ENCODE results near the gene LPCAT1.

LPCAT1 gene

DNA sequence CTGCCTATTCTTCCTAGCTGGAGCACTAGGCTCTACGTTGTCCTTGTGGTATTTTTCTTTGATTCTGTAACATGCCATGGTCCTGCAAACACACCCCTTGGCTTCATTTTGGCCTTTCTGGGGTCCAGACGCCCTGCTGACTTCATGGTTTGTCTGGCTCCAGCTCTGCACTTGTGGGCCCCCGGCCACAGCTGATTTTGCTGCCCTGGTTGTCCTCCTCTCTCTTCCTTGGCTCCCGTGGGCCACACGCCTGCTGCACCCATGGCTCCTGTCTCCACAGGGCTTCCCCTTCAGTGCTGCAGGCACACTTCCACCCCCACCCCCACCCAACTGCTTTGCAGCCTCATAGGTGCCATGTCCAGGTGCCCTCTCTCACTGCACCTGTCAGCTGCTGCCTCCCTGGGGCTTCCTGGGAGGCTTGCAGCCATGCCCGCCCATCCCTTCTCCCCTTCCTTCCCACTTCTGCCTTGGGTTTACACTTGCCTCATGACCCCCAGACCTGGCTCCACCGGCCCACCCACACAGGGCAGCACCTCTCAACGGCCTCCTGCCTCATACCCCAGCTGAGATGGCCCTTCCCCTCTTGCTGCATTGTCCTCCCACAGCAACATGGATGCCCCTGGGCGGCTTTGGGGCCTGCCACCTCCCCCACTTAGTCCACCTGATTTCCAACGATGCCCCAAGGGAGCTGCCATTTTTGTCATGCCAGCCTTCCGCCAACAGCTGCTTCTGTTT is 104.1 kb downstream of the LPCAT1 start:
- peaks cover 0 to 10% (median 0%) of the 10 kb centered on the region in 5 experiments for H3K9me3 ChIP-seq (ENCODE audit: control extremely low read depth in 1 of 5, control insufficient read depth in 4 of 5, insufficient read depth in 2 of 5, low read depth in 1 of 5, low read length in 4 of 5)
- no peak for DNase-seq
- H3K36me3 ChIP-seq (ENCODE audit: control insufficient read depth in 4 of 4, insufficient read depth in 4 of 4, low read length in 3 of 4): no peaks in the 10 kb centered on the region
- H3K27me3 ChIP-seq (replicated peaks in 2 of 5; ENCODE audit: control insufficient read depth in 4 of 5, insufficient read depth in 5 of 5, low read length in 4 of 5): peaks cover 0 to 9% (median 0%) of the 10 kb centered on the region in 5 experiments
- ChIA-PET POLR2A (no interaction called here), CTCF (no interaction called here)
- H3K4me3 ChIP-seq (ENCODE audit: control insufficient read depth in 1 of 7, extremely low read depth in 1 of 7, insufficient read depth in 4 of 7, low read depth in 2 of 7, low read length in 6 of 7): no peak overlapping the region
- no peak overlapping the region for H3K27ac ChIP-seq (ENCODE audit: insufficient read depth in 1 of 2, low read depth in 1 of 2, low read length in 2 of 2, poor library complexity in 1 of 2, severe bottlenecking in 2 of 2)
- 71% methylated on average over 11 of the region's 11 CpGs for WGBS (ENCODE audit: insufficient coverage)
- H3K4me1 ChIP-seq (ENCODE audit: control extremely low read depth in 1 of 4, control insufficient read depth in 4 of 4, insufficient read depth in 4 of 4, low read length in 3 of 4): no peaks in the 10 kb centered on the region

DNA sequence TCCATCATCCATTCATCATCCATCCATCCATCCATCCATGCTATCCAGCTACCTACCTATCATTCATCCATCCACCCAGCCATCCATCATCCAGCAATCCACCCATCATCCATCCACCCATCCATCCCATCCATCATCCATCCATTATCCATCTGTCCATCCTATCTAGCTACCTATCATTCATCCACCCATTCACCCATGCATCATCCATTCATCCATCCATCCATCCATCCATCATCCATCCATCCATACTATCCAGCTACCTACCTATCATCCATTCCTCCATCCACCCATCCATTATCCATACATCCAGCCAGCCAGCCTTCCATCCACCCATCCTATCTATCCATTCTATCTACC is 104.9 kb downstream of the LPCAT1 start:
- peaks cover 0 to 11% (median 0%) of the 10 kb centered on the region in 5 experiments for H3K27me3 ChIP-seq (replicated peaks in 2 of 5; ENCODE audit: control insufficient read depth in 4 of 5, insufficient read depth in 5 of 5, low read length in 4 of 5)
- DNase-seq: no peak
- no peaks in the 10 kb centered on the region for H3K36me3 ChIP-seq (ENCODE audit: control insufficient read depth in 4 of 4, insufficient read depth in 4 of 4, low read length in 3 of 4)
- H3K9me3 ChIP-seq (ENCODE audit: control extremely low read depth in 1 of 5, control insufficient read depth in 4 of 5, insufficient read depth in 2 of 5, low read depth in 1 of 5, low read length in 4 of 5): peaks cover 0 to 10% (median 0%) of the 10 kb centered on the region in 5 experiments
- no peak overlapping the region for H3K4me3 ChIP-seq (ENCODE audit: control insufficient read depth in 1 of 7, extremely low read depth in 1 of 7, insufficient read depth in 4 of 7, low read depth in 2 of 7, low read length in 6 of 7)
- POLR2A ChIA-PET: no interaction called here
- no peaks in the 10 kb centered on the region for H3K4me1 ChIP-seq (ENCODE audit: control extremely low read depth in 1 of 4, control insufficient read depth in 4 of 4, insufficient read depth in 4 of 4, low read length in 3 of 4)
- no peak overlapping the region for H3K27ac ChIP-seq (ENCODE audit: insufficient read depth in 1 of 2, low read depth in 1 of 2, low read length in 2 of 2, poor library complexity in 1 of 2, severe bottlenecking in 2 of 2)
- CTCF ChIA-PET: no interaction called here

- Histone ChIP-seq H3K27me3 (replicated peaks in 2 of 5; ENCODE audit: control insufficient read depth in 4 of 5, insufficient read depth in 5 of 5, low read length in 4 of 5) (peaks cover 0 to 16% (median 0%) of the 10 kb centered on the region in 5 experiments), H3K4me1 (ENCODE audit: control extremely low read depth in 1 of 4, control insufficient read depth in 4 of 4, insufficient read depth in 4 of 4, low read length in 3 of 4) (no peaks in the 10 kb centered on the region), H3K27ac (ENCODE audit: insufficient read depth in 1 of 2, low read depth in 1 of 2, low read length in 2 of 2, poor library complexity in 1 of 2, severe bottlenecking in 2 of 2) (no peak overlapping the region), H3K9me3 (ENCODE audit: control extremely low read depth in 1 of 5, control insufficient read depth in 4 of 5, insufficient read depth in 2 of 5, low read depth in 1 of 5, low read length in 4 of 5) (peaks cover 0 to 10% (median 0%) of the 10 kb centered on the region in 5 experiments), H3K36me3 (ENCODE audit: control insufficient read depth in 4 of 4, insufficient read depth in 4 of 4, low read length in 3 of 4) (no peaks in the 10 kb centered on the region), H3K4me3 (ENCODE audit: control insufficient read depth in 1 of 7, extremely low read depth in 1 of 7, insufficient read depth in 4 of 7, low read depth in 2 of 7, low read length in 6 of 7) (no peak overlapping the region)
- WGBS (ENCODE audit: insufficient coverage): 96% methylated on average over 2 of the region's 2 CpGs
- CTCF ChIA-PET: no interaction called here
- no peak for DNase-seq
- POLR2A ChIA-PET: no interaction called here
Observed at GRCh38 chr5:1418238-1418920, 105.4 kb downstream of the LPCAT1 start.

DNA sequence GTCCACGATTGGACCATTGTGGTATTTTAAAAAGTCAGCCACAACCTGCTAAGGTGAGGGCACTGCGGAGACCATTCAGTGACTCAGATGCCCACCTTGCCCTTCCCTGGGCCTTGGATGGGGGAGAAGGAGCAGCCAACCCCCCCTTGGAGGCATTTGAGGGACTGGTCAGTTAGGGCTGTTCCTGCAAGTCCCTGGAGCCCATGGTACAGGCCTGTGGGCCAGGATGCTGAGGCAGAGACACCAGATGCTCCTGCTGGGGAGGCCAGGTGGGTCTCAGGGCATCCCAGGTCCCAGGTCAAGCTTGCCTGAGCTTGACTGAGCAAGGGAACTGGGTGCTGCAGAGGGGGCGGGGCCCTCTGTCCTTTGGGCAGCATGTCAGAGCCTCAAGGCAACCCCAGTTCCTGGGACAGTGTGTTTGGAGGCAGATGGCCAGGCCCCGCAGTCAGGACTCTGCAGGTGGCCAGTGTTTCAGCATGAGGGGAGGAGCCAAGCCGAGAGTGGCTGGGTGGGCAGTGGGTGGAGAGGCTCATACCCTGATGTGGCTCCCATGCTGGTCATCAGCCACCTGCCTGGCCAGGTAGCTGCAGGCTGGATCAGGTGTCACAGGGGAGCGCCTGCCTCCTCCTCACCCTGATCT is 106.1 kb downstream of the LPCAT1 start:
- Histone ChIP-seq H3K4me3 (ENCODE audit: control insufficient read depth in 1 of 7, extremely low read depth in 1 of 7, insufficient read depth in 4 of 7, low read depth in 2 of 7, low read length in 6 of 7) (no peak overlapping the region), H3K9me3 (ENCODE audit: control extremely low read depth in 1 of 5, control insufficient read depth in 4 of 5, insufficient read depth in 2 of 5, low read depth in 1 of 5, low read length in 4 of 5) (peaks cover 0 to 10% (median 0%) of the 10 kb centered on the region in 5 experiments), H3K27ac (ENCODE audit: insufficient read depth in 1 of 2, low read depth in 1 of 2, low read length in 2 of 2, poor library complexity in 1 of 2, severe bottlenecking in 2 of 2) (no peak overlapping the region), H3K27me3 (replicated peaks in 2 of 5; ENCODE audit: control insufficient read depth in 4 of 5, insufficient read depth in 5 of 5, low read length in 4 of 5) (peaks cover 0 to 22% (median 1%) of the 10 kb centered on the region in 5 experiments), H3K4me1 (ENCODE audit: control extremely low read depth in 1 of 4, control insufficient read depth in 4 of 4, insufficient read depth in 4 of 4, low read length in 3 of 4) (no peaks in the 10 kb centered on the region), H3K36me3 (ENCODE audit: control insufficient read depth in 4 of 4, insufficient read depth in 4 of 4, low read length in 3 of 4) (no peaks in the 10 kb centered on the region)
- 76% methylated on average over 6 of the region's 6 CpGs for WGBS (ENCODE audit: insufficient coverage)
- ChIA-PET POLR2A (no interaction called here), CTCF (no interaction called here)
- DNase-seq: no peak

GRCh38 chr5:1416856-1417469 is 106.8 kb downstream of the LPCAT1 start:
- CTCF ChIA-PET: no interaction called here
- POLR2A ChIA-PET: no interaction called here
- Histone ChIP-seq H3K36me3 (ENCODE audit: control insufficient read depth in 4 of 4, insufficient read depth in 4 of 4, low read length in 3 of 4) (no peaks in the 10 kb centered on the region), H3K4me1 (ENCODE audit: control extremely low read depth in 1 of 4, control insufficient read depth in 4 of 4, insufficient read depth in 4 of 4, low read length in 3 of 4) (no peaks in the 10 kb centered on the region), H3K27ac (ENCODE audit: insufficient read depth in 1 of 2, low read depth in 1 of 2, low read length in 2 of 2, poor library complexity in 1 of 2, severe bottlenecking in 2 of 2) (no peak overlapping the region), H3K9me3 (ENCODE audit: control extremely low read depth in 1 of 5, control insufficient read depth in 4 of 5, insufficient read depth in 2 of 5, low read depth in 1 of 5, low read length in 4 of 5) (peaks cover 0 to 10% (median 0%) of the 10 kb centered on the region in 5 experiments), H3K27me3 (replicated peaks in 2 of 5; ENCODE audit: control insufficient read depth in 4 of 5, insufficient read depth in 5 of 5, low read length in 4 of 5) (peaks cover 0 to 29% (median 3%) of the 10 kb centered on the region in 5 experiments), H3K4me3 (ENCODE audit: control insufficient read depth in 1 of 7, extremely low read depth in 1 of 7, insufficient read depth in 4 of 7, low read depth in 2 of 7, low read length in 6 of 7) (no peak overlapping the region)
- DNase-seq: no peak
- WGBS (ENCODE audit: insufficient coverage): 92% methylated on average over 10 of the region's 12 CpGs

DNA sequence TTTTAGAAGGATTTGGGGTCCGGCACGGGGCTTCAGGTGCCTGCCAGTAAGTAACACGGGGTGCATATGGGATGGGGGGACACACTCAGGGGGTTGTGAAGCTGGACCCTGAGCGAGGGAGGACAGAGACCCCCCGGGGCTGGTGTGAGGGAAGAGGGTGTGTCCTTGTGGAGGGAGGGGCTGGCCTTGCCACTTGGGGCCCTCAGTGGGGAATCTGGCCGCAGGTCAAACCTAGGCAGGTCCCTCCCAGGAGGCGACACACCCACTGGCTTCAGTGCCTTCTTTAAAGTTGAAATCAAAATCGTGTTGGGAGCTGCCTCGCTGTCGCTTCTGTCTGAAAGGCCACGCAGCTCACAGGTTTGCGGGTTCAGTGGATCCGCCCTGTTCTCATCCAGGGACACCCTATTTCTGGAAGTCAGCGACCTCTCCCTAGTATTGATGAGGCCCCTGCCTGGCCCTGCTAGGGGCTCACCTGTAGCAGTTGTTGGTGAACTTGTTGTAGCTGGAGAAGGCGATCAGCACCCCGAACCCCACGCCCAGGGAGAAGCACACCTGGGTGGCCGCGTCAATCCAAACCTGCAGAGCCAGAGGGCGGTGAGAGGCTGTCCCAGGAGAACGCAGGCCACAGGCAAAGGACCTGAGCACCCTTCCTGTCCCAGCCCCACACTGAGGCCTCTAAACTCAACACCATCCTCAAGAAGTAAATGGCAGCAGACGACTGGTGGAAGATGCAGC is 108.0 kb downstream of the LPCAT1 start:
- no peak for DNase-seq
- POLR2A ChIA-PET: no interaction called here
- no peaks in the 10 kb centered on the region for H3K4me1 ChIP-seq (ENCODE audit: control extremely low read depth in 1 of 4, control insufficient read depth in 4 of 4, insufficient read depth in 4 of 4, low read length in 3 of 4)
- no peaks in the 10 kb centered on the region for H3K36me3 ChIP-seq (ENCODE audit: control insufficient read depth in 4 of 4, insufficient read depth in 4 of 4, low read length in 3 of 4)
- CTCF ChIA-PET: no interaction called here
- H3K4me3 ChIP-seq (ENCODE audit: control insufficient read depth in 1 of 7, extremely low read depth in 1 of 7, insufficient read depth in 4 of 7, low read depth in 2 of 7, low read length in 6 of 7): no peak overlapping the region
- H3K27ac ChIP-seq (ENCODE audit: insufficient read depth in 1 of 2, low read depth in 1 of 2, low read length in 2 of 2, poor library complexity in 1 of 2, severe bottlenecking in 2 of 2): no peak overlapping the region
- H3K27me3 ChIP-seq (replicated peaks in 2 of 5; ENCODE audit: control insufficient read depth in 4 of 5, insufficient read depth in 5 of 5, low read length in 4 of 5): peaks cover 0 to 31% (median 3%) of the 10 kb centered on the region in 5 experiments
- H3K9me3 ChIP-seq (ENCODE audit: control extremely low read depth in 1 of 5, control insufficient read depth in 4 of 5, insufficient read depth in 2 of 5, low read depth in 1 of 5, low read length in 4 of 5): peaks cover 0 to 10% (median 0%) of the 10 kb centered on the region in 5 experiments
- WGBS (ENCODE audit: insufficient coverage): 84% methylated on average over 22 of the region's 22 CpGs

Measured in common myeloid progenitor, CD34-positive (primary cell).